Measurements from ENCODE around the gene CAPZA2. TPM values are rescaled to one million over a fixed set of nuclear protein-coding genes. Genes with fewer than 3 reads are reported as not detected.

Gene CAPZA2
- total RNA-seq, 2 donors from 2014 or later: 286 to 403 TPM

DNA sequence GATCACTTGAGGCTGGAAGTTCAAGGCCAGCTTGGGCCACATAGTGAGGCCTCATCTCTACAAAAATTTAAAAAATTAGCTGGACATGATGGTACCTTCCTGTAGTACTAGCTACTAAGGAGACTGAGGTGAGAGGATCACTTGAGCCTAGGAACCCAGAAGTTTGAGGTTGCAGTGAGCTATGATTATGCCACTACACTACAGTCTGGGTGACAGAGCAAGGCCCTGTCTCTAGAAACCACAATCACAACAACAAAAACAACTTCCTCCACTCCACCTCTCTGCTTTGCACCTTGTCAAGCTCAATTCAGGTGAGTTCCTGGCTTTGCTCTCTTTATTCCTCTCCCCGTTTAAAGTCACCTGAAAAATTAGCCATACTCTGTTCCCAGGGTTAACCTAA lies 8.3 kb upstream of the CAPZA2 start:
- intact Hi-C loops (cut with DNase I): no loop called here
- ATAC-seq: no peak
- DNase-seq: no peak

DNA sequence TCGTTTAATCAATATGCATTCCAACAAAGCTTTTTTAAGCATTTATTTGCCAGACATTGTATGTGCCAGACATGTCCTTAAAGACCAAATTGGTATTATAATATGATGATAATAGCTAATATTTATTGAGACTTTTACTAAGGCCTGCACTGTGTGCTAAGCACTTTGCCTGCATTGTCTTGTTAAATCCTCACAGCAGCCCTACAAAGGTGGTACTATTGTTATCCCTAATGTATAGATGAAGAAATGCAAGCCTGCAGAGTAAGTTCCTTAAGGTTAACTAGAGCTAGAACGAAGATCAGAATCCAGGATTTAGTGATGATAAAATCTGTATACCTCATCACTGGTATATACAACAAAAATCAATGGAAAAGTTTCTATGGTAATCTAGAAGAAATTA lies 5.3 kb upstream of the CAPZA2 start:
- intact Hi-C loops (cut with DNase I): no loop called here

DNA sequence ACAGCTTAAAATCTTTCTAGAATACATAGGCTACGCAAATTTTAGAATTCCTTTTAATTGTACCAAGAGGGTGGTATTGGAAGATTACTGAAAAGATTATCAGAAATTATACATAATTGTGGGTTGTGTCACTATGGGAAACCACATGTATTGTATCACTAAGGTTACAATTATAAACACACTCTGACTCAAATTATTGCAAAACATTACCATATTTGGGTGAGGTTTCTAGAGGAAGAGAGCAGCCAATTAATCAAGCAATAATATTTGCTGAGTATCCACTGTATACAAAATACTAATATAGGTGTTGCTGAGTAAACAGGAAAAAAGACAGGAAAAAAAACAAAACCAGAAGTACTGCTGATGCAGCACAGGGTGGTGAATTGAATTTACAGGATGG lies 3.1 kb upstream of the CAPZA2 start:
- no peak for ATAC-seq
- intact Hi-C loops (cut with DNase I): no loop called here

More for the DNA sequence above, 5.3 kb upstream of the CAPZA2 start:
- DNase-seq (no peak), ATAC-seq (no peak)

DNA sequence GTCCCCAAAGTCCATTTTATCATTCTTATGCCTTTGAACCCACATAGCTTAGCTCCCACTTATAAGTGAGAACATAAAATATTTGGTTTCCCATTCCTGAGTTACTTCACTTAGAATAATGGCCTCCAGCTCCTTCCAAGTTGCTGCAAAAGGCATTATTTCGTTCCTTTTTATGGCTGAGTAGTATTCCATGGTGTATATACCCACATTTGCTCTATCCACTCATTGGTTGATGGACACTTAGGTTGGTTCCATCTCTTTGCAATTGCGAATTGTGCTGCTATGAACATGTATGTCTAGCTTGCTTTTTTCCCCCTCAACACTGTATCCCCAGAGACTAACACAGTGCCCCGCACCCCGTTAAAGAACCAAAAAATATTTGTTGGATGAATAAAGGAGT lies 670 bp upstream of the CAPZA2 start:
- ATAC-seq (no peak), DNase-seq (no peak)
- intact Hi-C loops (cut with DNase I): no loop called here

More for the DNA sequence above, 3.1 kb upstream of the CAPZA2 start:
- no peak for DNase-seq

DNA sequence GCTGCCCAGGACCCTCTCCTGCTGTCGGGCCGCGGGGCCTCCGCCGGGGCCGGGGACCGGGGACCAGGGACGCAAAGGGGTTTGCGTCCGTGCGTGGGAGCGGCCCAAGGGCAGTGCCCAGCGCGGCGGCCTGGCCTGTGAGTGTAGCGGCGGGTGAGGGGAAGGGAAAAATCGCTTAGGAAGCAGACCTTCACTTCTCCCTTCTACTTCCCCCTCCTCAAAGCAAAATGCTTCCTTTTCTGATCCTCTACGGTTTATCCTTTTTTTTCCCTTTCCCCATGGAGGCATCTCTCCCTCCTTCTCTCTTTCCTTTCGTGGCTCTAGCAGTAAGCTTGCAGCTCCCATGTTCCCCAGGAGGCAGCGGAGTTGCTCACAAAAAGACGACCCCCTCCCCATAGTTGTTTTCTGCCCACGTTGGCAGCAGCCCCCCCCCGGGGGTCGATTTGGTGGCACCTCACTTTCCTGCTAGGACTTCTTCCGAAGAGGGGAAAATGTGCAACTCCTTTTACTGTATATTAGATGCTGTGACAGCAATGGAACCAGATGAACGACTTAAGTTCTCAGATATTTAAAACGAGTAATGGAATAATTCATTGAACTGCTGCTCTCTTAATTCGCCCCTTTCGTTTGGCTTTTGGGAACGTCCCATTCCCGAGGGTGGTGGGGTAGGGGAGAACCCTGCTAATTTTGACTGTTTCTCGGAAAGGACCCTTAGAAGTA lies 724 bp downstream of the CAPZA2 start:
- peak; percentile 8 to 65 for ATAC-seq
- peak; percentile 31 for DNase-seq
- intact Hi-C loops (cut with DNase I): no loop called here

DNA sequence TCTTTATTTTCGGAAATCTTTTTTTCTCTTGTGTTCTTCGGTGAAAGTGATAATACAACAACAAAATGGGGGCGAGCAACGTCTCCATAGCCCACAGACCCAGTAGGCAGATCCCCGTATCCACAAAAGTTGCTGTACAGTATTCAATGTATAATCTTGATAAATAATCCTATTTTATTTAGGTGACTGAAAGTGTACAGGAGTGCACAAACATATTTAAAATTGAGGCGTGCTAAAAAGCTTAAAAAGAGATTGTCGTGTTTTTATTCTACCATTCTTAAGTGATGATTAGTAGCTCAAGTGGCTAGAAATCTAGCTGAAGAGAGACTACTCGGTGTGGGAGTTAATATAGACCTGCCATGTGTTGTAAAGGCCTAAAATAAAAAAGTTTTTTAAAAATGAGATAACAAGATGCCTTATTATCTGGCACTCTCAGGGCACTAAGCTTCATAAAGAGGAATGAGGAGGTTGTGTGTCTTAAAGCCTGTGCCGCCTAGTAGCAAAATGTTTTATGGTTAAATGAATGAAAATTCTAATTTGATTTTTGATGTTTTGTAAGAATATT lies 1.6 kb downstream of the CAPZA2 start:
- ATAC-seq: no peak
- intact Hi-C loops (cut with DNase I): no loop called here

DNA sequence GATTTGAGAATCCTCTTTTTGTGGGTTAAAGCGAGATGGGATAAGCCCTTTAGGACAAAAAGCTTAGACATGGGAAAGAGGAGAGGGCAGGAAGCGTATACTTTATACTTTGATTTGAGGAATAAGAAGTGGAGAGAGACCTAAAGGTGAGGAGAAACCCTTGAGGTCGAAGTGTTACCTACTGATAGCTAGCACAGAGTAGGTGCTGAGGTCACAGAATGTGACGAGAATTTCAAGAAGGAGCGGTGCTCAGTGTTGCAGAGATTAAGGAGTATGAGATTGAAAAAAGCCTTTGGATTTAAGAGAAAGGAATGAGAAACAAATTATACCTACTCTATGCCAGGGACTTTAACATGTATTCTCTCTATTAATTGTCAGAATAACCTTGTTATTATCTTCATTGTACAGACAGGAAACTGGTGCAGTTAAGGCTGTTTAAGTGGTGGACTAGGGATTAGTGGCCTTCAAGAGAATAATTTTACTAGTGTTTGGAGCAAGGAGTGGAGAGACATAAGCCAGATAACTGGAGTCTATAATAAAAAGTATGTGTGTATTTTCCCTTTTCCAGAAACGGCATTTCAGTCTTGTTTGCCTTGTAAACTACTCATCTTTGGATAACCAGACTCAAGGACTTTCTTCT lies 8.8 kb downstream of the CAPZA2 start:
- ATAC-seq (no peak), DNase-seq (no peak)
- intact Hi-C loops (cut with DNase I): no loop called here

More for the DNA sequence above, 1.6 kb downstream of the CAPZA2 start:
- no peak for DNase-seq

DNA sequence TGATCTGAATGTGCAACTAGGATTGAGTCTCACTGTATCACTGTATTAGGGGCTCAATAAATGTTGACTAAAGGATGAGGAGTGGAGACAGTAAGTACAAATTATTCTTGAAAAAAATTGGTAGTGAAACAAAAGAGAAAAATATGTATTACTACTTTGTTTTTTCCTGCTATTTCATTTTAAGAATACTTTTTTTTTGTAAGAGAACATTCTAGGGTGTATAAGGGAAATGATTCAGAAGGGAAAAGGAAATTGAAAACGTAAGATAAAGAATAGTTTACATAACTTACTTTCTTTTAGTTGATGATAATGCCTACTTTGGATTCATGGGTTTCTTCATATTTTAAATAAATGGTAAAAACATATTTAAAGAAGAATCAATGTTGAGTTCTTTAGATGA lies 9.6 kb downstream of the CAPZA2 start:
- DNase-seq (no peak), ATAC-seq (no peak)
- intact Hi-C loops (cut with DNase I): no loop called here

DNA sequence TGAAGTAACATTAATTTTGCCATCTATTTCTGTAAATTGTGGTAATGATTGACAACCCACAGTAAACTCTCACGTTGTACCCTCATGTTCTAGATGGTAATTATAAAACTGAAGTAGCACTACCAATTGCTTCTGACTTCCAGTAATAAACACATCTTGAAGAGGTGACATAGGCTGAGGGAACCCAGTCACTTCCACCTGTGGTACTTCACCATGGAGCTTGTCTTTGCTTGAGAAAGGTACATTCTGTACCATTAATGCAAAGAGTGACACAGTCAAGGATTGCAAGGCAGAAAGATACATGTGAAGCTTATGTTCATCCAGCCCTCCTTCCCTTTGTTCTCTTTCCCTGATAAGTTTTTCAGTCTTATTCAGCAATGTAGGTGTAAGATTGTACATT lies 11.2 kb downstream of the CAPZA2 start:
- no peak for ATAC-seq
- DNase-seq: no peak
- intact Hi-C loops (cut with DNase I): no loop called here

DNA sequence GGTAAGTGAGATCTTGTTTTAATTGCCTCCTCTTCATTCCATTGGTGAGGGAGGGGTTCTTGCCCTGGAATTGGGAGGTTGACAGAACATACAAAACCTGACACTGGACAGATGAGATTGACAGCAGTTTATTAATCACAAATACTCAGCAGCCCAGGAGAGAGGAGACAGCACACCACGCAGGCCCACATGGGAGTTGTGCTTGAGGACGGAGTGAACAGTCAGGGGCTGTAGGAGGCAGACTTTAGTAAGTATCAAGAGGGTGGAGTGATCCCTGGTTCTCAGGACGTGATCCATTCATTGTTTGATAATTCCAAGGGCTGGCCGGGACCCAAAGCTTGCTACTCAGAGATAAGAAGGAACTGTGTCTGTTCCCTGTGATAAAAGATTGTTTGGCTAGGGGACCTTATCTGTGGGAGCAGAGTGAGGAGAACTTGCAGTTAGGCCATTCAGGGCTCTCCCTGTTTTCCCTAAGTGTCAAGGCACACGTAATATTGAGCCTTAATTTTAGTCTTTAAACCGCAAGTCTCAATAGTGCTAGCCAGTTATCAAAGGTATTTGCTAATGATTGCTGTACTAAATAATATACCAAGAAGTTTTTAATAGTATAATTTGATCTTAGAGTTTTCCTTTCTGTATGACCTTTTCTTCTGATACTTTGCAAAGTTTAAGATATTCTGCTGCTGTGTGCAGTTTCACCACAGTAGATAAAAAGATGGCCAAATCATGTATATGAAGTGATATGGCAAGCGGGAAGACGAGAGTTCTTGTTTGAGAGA lies 14.5 kb downstream of the CAPZA2 start:
- ATAC-seq: peak; percentile 83 to 87
- intact Hi-C loops (cut with DNase I): no loop called here
- DNase-seq: peak; percentile 85

DNA sequence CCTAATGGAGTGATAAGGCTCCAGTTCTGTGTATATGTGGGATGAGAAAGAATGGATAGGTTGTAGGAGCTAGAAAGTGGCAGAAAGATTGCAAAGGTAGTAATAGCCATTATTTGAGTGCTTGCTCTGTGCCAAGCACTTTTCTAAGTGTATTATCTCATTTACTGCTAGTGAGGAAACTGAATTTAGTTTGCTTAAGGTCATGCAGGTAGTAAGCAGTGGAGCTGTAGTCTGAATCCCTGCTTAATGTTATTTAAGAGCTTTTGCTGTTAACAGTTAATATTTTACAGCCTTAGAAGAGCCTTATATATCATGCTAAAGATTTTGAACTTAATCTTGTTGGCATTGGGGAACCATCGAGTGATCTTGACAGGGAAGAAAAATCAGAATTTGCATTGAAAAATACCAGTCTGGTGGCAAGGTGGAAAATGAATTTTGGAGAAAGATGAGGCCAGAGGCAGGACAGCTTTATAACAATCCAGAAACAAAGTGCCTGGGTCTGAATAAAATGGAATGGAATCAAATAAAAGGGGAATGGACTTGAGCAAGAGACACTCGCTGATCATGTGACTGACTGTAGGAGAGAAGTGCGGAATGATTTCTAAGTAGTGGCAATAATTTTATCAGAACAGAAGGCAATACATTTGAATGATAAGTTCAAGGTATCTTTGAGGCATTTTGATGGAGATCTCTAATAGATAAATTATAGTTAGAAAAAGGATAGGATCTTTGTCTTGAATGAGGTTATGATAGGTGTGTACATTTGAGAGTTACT lies 15.2 kb downstream of the CAPZA2 start:
- DNase-seq (no peak), ATAC-seq (peak in 1 of 2 donors; percentile 11)
- intact Hi-C loops (cut with DNase I): no loop called here

DNA sequence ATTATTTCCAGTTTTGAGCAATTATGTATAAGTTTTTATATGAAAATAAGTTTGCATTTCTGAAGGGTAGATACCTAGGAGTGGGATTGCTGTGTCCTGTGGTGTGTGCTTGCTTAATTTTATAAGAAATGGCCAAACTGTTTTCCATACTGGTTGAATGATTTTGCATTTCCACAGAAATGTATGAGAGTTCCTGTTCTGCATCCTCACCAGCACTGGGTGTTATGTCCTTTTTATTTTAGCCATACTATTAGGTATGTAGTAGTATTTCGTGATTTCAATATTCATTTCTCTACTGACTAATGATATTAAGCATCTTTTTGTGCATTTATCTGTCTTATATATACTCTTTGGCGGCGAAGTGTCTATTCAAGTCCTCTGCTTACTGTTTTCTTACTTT lies 22.3 kb downstream of the CAPZA2 start:
- ATAC-seq (no peak), DNase-seq (no peak)
- intact Hi-C loops (cut with DNase I): no loop called here

DNA sequence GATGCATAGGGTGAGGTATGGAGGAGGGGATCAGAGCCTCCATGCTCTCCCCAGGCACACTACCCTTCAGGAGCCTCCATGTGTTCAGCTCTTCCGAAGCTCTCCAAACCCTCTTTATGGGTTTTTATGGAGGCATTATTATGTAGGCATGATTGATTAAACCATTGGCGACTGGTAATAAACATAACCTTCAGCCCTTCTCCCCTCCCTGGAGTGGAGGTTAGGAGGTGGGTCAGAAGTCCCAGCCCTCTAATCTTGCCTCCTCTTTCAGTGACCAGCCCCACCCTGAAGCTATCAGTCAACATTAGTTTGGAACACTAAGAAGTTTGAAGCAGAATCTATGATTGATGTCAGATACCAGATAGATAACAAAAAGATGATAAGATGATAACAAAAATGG lies 23.3 kb downstream of the CAPZA2 start:
- ATAC-seq: peak in 1 of 2 donors; percentile 19
- DNase-seq: no peak
- intact Hi-C loops (cut with DNase I): no loop called here

DNA sequence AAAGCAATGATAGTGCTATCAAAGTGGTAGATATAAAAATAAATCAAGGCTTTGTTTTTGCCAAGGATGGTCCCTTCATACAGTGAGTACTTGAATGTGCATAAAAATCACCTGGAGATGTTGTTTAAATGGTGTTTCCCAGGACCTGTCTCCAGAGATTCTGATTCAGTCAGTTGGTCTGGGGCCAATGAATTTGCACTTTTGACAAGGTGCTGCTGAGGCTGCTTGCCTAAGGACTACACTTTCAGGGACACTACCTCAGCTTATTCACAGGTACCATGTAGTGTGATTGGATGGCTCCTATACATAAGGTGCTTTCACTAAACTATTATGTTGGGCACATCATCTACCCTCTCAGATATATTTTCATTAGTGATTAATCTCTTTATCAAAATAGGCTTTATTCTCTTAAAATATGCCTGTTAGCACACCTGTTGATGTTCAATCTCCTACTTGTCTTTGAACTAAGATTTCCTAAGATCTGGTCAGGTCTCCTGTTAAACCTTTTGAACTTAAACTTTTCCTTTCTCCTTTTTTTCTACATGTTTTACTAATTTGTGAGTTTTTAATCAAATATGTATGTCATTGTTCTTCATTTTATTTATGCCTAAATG lies 24.3 kb downstream of the CAPZA2 start:
- DNase-seq (no peak), ATAC-seq (peak in 1 of 2 donors; percentile 53)
- intact Hi-C loops (cut with DNase I): no loop called here

DNA sequence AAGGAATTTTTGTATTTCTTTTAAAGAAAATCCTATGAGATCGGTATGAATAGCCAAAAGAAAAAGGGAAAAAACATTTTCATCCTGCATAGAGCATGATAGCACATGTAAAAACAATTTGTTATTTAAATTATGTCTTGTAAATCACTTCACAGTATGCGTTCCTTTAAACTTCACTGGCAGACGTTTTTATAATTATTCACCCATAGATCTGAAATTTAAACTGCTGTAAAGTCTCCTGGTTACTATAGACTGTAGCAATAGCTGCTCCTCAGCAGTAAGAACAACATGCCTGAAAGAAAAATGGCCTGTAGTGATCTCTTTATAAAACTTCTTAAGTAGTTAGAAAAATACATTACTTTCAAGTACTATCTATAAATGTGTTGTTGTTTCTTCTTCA lies 26.5 kb downstream of the CAPZA2 start:
- intact Hi-C loops (cut with DNase I): no loop called here
- ATAC-seq (no peak), DNase-seq (no peak)

DNA sequence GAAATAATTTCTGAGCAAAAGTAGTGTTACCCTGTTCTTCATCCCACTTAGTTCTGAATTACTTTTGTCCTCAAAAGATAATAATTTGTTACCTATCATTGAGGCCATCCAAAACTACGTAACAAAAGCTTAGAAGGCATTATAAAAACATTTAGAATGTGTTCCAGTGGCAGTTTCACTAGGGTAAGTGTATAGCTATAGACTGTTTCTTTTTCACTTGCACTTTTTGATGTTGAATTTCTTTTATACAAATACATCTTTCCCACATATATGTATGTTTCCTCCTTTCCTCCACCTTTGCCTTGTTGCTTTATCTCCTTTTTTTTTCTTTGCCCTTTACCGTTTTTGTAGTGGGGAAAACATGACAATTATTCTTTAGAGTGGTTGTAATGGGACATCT lies 33.5 kb downstream of the CAPZA2 start:
- DNase-seq: no peak
- intact Hi-C loops (cut with DNase I): no loop called here
- ATAC-seq: no peak

DNA sequence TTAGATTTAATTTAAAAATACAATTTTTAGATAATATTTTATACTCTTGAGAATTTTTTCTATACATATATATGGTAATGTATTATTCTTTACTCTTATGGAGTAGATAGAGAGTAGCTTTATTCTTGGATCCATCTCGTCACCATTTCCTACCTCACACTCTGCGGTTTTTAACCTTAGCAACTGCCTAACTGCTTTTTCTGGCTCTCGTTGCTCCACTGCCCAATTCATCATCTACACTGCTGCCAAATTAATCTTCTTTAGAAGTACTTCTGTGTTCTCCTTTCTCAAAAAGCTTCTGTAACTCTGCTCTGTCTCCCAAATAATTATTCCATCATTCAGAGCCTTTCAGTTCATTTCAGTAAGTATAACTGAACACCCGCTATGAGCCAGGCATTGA lies 35.3 kb downstream of the CAPZA2 start:
- ATAC-seq (peak in 1 of 2 donors; percentile 49), DNase-seq (no peak)
- intact Hi-C loops (cut with DNase I): no loop called here

DNA sequence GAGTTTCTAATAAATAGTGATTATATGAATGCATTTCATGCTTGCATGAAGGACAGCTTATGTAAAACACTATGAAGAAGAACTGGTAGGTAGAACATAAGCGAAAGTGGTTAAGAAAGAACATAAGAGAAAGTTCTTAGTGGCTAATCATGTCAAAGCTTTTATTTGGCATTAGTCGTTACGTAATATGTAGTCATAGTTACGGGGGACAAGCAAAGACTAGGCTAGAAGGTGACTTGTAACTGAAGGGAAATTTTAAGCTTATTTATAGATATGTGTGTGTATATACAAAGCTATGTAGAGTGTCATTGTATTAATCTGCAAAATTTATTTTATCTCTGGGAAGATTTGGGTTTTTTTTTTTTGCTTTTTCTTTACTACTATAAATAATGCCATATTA lies 36.9 kb downstream of the CAPZA2 start:
- ATAC-seq: no peak
- intact Hi-C loops (cut with DNase I): no loop called here
- no peak for DNase-seq

DNA sequence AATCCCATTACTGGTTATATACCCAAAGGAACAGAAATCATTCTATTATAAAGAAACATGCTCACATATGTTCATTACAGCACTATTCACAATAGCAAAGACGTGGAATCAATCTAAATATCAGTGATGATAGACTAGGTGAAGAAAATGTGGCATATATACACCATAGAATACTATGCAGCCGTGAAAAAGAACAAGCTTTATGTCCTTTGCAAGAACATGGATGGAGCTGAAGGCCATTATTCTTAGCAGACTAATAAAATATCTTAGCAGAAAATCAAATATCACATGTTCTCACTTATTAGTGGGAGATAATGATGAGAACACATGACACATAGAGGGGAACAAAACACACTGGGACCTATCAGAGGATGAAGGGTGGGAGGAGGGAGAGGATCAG lies 38.8 kb downstream of the CAPZA2 start:
- no peak for ATAC-seq
- intact Hi-C loops (cut with DNase I): no loop called here
- DNase-seq: no peak

All from left cardiac atrium (tissue), 4 donors.